ENCODE data around the gene SORCS2. TPM values are rescaled to one million over a fixed set of nuclear protein-coding genes. Genes with fewer than 3 reads are reported as not detected.

SORCS2 gene
- total RNA-seq, 1 experiment from 2014 or later: 0.06 TPM

- intact Hi-C loops (cut with micrococcal nuclease; ENCODE audit: unreplicated experiment): no loop called here
- ChIA-PET CTCF (no interaction called here), POLR2A (ENCODE audit: low non-redundant PET) (no interaction called here)
- BruUV-seq (replicated peaks): no TSS peak
- Histone ChIP-seq H3K4me3 (ENCODE audit: low read depth, low read length, poor library complexity, severe bottlenecking) (no peak overlapping the region), H3K9me3 (ENCODE audit: low read depth, low read length, poor library complexity, severe bottlenecking) (no peaks in the 10 kb centered on the region), H3K4me1 (ENCODE audit: insufficient read depth, low read length, poor library complexity, severe bottlenecking) (no peaks in the 10 kb centered on the region), H3K27me3 (replicated peaks; ENCODE audit: insufficient read depth, low read depth, low read length, poor library complexity) (no peaks in the 10 kb centered on the region), H3K27ac (ENCODE audit: low read depth, low read length, poor library complexity, severe bottlenecking) (no peak overlapping the region), H3K36me3 (ENCODE audit: insufficient read depth, low read length, poor library complexity, severe bottlenecking) (no peaks in the 10 kb centered on the region)
- no peak for DNase-seq (ENCODE audit: low spot score)
- no peak for TF ChIP-seq EZH2 (IDR thresholded peaks at IDR 0.05; ENCODE audit: borderline replicate concordance, low read depth, low read length, poor library complexity, severe bottlenecking)
- TF ChIP-seq, protein P1, sequence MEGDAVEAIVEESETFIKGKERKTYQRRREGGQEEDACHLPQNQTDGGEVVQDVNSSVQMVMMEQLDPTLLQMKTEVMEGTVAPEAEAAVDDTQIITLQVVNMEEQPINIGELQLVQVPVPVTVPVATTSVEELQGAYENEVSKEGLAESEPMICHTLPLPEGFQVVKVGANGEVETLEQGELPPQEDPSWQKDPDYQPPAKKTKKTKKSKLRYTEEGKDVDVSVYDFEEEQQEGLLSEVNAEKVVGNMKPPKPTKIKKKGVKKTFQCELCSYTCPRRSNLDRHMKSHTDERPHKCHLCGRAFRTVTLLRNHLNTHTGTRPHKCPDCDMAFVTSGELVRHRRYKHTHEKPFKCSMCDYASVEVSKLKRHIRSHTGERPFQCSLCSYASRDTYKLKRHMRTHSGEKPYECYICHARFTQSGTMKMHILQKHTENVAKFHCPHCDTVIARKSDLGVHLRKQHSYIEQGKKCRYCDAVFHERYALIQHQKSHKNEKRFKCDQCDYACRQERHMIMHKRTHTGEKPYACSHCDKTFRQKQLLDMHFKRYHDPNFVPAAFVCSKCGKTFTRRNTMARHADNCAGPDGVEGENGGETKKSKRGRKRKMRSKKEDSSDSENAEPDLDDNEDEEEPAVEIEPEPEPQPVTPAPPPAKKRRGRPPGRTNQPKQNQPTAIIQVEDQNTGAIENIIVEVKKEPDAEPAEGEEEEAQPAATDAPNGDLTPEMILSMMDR (conservative IDR thresholded peaks at IDR 0.05; ENCODE audit: low read depth, low read length): no peak
Observed at GRCh38 chr4:7530932-7531639, 338.7 kb downstream of the SORCS2 start.

DNA sequence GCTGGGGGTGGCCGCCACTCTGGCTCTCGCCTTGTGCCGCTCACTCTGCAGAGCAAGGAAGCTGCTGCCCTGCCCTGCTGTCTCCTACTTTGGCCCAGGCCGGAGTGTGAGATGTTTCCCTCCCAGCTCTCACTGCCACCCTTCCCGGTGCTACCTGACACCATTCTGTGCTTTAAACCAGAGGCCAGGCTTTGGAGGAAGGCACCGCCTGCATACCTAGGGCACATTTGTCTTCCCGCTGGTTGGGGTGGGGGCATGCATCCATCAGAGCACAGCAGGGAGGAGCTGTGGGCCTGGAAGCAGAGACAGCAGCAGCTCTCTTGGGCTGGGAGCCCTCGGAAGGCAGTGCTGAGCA, 339.3 kb downstream of the SORCS2 start:
- H3K36me3 ChIP-seq (ENCODE audit: insufficient read depth, low read length, poor library complexity, severe bottlenecking): no peaks in the 10 kb centered on the region
- no peak overlapping the region for H3K4me3 ChIP-seq (ENCODE audit: low read depth, low read length, poor library complexity, severe bottlenecking)
- ChIA-PET CTCF (no interaction called here), POLR2A (ENCODE audit: low non-redundant PET) (no interaction called here)
- no peak overlapping the region for H3K27ac ChIP-seq (ENCODE audit: low read depth, low read length, poor library complexity, severe bottlenecking)
- intact Hi-C loops (cut with micrococcal nuclease; ENCODE audit: unreplicated experiment): no loop called here
- no TSS peak for BruUV-seq (replicated peaks)
- no peak for DNase-seq (ENCODE audit: low spot score)
- no peak for TF ChIP-seq EZH2 (IDR thresholded peaks at IDR 0.05; ENCODE audit: borderline replicate concordance, low read depth, low read length, poor library complexity, severe bottlenecking)
- TF ChIP-seq, protein P1 (conservative IDR thresholded peaks at IDR 0.05; ENCODE audit: low read depth, low read length): no peak
- H3K4me1 ChIP-seq (ENCODE audit: insufficient read depth, low read length, poor library complexity, severe bottlenecking): no peaks in the 10 kb centered on the region
- H3K9me3 ChIP-seq (ENCODE audit: low read depth, low read length, poor library complexity, severe bottlenecking): no peaks in the 10 kb centered on the region
- no peaks in the 10 kb centered on the region for H3K27me3 ChIP-seq (replicated peaks; ENCODE audit: insufficient read depth, low read depth, low read length, poor library complexity)

DNA sequence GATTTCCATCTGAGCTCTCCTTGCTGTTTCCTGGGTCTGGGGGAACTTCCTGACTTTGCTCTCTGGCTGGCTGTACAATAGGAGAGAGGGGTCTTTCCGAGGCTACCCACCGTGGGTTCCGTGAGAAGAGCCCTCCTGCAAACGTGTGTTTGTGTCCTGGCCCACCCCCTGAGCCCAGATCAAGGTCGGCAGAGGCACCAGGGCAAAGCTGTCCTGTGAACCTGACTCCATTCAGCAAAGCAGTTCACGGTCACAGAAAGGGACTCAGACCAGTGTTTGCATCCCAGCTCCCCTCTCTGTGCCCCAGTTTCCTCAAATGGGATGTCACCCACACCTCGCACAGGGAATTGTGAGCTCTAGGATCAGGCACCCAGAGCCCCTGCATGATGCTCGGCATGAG, 339.7 kb downstream of the SORCS2 start:
- no peak overlapping the region for H3K4me3 ChIP-seq (ENCODE audit: low read depth, low read length, poor library complexity, severe bottlenecking)
- H3K27ac ChIP-seq (ENCODE audit: low read depth, low read length, poor library complexity, severe bottlenecking): no peak overlapping the region
- TF ChIP-seq EZH2 (IDR thresholded peaks at IDR 0.05; ENCODE audit: borderline replicate concordance, low read depth, low read length, poor library complexity, severe bottlenecking): no peak
- TF ChIP-seq, protein P1 (conservative IDR thresholded peaks at IDR 0.05; ENCODE audit: low read depth, low read length): no peak
- DNase-seq (ENCODE audit: low spot score): no peak
- intact Hi-C loops (cut with micrococcal nuclease; ENCODE audit: unreplicated experiment): no loop called here
- H3K4me1 ChIP-seq (ENCODE audit: insufficient read depth, low read length, poor library complexity, severe bottlenecking): no peaks in the 10 kb centered on the region
- BruUV-seq (replicated peaks): no TSS peak
- CTCF ChIA-PET: no interaction called here
- no peaks in the 10 kb centered on the region for H3K27me3 ChIP-seq (replicated peaks; ENCODE audit: insufficient read depth, low read depth, low read length, poor library complexity)
- H3K36me3 ChIP-seq (ENCODE audit: insufficient read depth, low read length, poor library complexity, severe bottlenecking): no peaks in the 10 kb centered on the region
- H3K9me3 ChIP-seq (ENCODE audit: low read depth, low read length, poor library complexity, severe bottlenecking): no peaks in the 10 kb centered on the region
- POLR2A ChIA-PET (ENCODE audit: low non-redundant PET): no interaction called here

Measured in A673 (cell line).